GDM1 (cell line): ENCODE measurements around the gene EPB41.
"Not testable (repeated sequence)": the region's sequence is repeated elsewhere in the genome, so short reads cannot be mapped to it uniquely, and the experiment has no call there.

ENCODE experiments used
- DNase-seq: peaks from one replicate; lab custom pipeline; 2025; lab: John Stamatoyannopoulos, UW

The EPB41 gene

GRCh38 chr1:29052941-29053340, 138.6 kb downstream of the EPB41 start:
- DNase-seq, result no peak

DNA sequence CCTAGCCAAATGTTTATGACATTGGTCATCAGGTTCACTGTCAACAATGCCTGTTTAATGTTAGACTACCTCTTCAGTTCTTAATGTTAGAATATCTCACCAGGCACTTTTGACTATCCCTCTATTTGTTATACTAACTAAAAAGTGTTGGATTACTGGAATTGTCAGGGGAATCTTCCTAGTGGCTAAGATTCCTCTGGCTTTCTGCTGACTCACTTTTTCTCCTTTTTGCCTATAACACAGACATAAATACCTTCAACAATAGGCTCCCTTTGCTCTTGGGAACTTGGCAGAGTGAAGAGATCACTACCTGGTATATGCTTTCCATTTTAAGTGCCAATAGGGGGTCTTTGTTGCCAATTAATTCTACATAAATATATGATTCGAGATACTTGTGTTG, 140.8 kb downstream of the EPB41 start:
- no peak for DNase-seq

- DNase-seq, result no peak
These were observed 141.9 kb downstream of the EPB41 start for GRCh38 chr1:29056256-29056655.

DNA sequence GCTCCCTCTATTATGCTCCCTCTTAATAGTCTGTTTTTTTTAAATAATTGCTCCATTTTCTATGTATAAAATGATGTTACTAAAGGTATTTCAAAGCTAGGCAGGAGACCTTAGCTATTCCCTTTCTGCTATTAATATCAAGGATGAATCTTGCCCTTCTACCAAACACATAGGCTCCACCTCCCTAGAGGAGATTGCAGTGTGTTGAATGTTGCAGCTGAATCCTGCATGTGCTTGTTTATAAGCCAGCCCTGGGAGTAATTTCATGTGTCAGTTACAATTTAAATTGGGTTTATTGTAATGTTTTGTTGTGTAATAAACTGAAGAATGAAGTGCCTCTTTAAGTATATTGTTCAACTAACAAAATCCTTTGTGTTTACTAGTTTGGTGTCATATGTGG, 143.3 kb downstream of the EPB41 start:
- DNase-seq, result no peak

- no peak for DNase-seq
These were observed 148.0 kb downstream of the EPB41 start for GRCh38 chr1:29062157-29062942.

- no peak for DNase-seq
These were observed 149.7 kb downstream of the EPB41 start for GRCh38 chr1:29064064-29064463.

DNA sequence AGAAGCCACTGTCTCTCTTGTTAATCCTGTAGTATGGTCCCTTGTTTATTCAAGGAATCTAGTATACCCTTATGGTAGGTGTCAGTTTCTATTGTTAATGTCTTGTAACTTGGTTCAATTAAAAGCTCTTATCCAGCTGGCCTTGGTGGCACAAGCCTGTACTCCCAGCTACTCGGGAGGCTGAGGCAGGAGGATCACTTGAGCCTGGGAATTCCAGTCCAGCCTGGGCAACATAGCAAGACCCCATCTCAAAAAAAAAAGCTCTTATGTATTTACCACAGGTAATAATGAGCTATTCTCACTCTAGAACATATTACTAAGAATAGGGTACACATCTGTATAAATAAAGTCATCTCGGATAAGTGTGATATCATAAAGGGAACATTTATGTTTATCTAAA, 162.8 kb downstream of the EPB41 start:
- no peak for DNase-seq

DNA sequence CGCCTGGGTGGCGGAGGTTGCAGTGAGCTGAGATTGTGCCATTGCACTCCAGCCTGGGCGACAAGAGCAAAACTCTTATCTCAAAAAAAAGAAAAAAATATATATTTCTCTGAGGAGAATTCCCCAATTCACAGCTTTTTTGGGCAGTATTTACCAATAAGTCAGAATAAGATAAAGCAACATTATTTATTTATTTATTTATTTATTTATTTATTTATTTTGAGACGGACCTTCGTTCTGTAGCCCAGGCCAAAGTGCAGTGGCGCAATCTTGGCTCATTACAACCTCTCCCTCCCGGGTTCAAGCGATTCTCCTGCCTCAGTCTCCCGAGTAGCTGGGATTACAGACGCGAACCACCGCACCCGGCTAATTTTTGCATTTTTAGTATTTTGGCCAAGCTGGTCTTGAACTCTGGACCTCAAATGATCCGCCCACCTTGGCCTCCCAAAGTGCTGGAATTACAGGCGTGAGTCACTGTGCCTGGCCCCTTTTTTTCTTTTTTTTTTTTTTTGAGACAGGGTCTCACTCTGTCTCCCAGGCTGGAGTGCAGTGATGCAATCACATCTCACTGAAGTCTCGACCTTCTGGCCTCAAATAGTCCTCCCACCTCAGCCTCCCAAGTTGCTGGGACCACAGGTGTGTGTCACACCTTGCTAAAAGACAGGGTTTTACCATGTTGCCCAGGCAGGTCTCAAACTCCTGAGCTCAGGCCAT, 165.7 kb downstream of the EPB41 start:
- not testable (repeated sequence) for DNase-seq

GRCh38 chr1:29081201-29081600, 166.8 kb downstream of the EPB41 start:
- no peak for DNase-seq

DNA sequence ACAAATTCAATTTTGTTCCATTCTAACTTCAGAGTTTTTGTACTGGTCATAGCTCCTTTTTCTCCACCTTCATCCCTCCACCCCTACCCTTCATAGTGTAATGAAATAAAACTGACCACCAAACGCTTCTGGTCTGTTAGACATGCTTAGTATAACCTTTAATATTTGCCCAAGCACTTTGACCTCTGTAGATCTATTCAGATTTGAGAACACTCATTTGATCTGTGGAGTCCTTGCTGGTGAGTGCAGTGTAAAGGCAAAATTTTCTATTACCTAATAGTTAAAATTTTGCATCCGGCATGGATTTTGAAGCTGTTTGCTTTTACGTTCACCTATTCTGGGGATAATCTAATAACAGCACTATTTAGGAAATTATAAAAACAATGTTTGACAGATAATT, 168.2 kb downstream of the EPB41 start:
- no peak for DNase-seq

DNA sequence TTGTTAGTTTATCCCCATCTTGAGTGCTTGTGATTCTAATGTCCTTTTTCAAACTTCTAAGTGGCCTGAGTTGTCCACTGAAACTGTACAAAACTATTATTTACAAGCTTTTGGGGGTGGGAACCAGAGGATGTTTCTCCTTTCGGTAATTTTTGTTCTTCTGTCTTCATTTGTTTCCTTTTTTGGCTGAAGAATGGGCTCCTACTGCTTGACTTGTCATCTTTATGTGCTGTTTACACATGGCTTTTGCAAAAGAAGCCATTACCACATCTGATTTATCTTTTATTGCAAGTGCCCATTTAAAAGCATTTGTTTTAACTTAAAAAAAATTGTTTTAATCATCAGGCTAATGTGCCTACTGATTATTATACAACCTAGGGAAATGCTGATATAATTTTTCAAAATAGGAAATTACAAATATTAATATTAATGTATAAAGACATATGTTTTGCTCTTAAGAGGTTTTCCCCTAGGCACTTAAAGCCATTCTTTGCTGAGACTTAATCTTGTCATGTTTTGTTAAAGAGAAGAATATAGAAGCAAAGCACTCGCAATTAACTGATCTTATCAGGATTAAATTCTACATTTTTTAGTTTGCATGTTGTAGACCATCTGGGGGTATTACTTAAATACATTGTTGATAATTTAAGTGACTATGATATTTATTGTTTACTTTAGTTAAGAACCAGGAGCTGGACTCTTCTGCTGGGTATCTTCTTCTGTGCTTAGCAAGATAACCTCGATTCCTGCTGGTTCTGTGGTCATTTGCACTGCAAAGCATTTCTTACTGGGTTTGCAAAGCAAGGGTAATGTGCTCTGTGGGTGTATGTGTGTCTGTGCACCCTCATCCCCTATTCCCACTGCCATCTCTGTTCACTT, 169.2 kb downstream of the EPB41 start:
- no peak for DNase-seq

DNA sequence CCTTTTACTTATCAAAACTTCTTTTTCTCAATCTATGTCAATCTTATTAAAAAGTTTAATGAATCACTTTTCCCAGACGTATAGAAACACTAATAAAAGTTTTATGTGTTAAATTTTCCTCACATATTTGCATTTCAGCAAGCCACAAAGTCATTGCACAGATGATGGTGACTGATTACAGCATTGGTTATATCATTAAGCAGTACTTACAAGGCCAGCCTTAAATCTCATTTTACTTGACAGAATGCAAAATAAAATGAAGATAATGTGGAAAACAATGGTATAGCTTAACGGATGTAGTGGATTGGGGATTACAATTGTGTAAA, 169.8 kb downstream of the EPB41 start:
- DNase-seq, result no peak

DNA sequence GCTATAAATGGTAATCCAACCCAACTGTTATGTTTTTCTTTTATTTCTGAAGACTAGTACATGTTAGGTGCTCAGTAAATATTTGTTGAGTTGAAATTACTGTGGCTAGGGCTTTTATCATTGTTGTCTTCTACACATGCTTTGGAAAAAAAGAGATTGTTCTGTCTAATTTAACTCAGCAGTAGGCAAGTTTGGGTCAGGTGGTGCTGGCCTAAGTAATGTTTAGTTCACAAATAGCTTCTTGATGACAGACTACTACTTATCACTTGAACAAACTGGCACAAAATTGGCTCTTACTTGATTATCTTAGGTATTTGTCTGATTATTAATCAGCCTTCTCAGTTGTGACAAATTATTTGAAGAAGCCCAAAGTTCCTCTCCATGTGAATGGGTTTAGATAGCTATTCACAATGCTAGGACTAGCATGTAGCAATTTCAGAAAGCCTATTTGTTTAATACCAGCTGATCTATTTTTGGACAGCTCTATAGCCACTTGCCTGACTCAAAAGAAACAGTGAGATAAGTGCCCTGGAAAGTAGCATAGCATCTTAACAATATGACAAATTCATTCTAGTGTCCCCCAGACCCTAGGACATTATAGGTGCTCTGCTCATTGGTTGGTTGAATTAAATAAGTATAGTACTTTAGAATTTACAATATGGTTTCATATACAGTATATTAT, 176.7 kb downstream of the EPB41 start:
- DNase-seq, result no peak

DNA sequence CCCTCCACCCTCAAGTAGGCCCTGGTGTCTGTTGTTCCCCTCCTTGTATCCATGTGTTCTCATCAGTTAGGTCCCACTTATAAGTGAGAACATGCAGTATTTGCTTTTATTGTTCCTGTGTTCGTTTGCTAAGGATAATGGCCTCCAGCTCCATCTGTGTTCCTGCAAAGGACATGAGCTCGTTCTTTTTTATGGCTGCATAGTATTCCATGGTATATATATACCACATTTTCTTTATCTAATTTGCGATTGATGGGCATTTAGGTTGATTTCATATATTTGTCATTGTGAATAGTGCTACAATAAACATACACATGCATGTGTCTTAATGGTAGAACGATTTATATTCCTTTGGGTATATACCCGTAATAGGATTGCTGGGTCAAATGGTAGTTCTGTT, 178.3 kb downstream of the EPB41 start:
- DNase-seq, result not testable (repeated sequence)

DNA sequence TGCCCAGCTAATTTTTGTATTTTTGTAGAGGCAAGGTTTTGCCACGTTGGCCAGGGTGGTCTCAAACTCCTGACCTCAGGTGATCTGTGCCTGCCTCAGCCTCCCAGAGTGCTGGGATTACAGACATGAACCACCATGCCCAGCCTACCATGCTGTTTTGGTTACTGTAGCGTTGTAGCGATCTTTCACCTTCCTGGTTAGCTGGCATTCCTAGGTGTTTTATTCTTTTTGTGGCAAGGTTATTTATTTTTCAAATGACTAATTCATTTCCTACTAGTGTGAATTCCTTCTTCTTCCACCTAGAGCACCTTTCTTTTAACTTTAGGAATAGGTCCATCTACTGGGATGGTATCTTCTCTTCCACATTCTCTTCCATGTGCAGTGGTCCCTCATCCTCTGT, 180.1 kb downstream of the EPB41 start:
- DNase-seq, result no peak

DNA sequence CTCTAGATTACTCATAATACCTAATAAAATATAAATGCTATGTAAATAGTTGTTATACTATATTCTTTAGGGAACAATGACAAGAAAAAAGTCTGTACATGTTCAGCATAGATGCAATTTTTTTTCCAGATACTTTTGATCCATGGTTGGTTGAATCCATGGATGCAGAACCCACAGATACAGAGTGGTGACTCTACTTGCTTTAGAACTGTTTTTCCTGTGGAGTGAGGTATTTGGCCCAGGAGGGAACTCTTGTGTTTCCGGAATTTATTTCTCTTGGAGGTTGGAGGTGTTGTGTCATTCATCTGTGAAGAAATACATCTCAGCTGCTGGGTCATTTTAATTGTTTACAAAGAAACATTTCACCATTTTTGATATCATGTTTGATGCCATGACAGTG, 180.6 kb downstream of the EPB41 start:
- no peak for DNase-seq

- no peak for DNase-seq
These were observed 182.0 kb downstream of the EPB41 start for GRCh38 chr1:29096231-29096886.

DNA sequence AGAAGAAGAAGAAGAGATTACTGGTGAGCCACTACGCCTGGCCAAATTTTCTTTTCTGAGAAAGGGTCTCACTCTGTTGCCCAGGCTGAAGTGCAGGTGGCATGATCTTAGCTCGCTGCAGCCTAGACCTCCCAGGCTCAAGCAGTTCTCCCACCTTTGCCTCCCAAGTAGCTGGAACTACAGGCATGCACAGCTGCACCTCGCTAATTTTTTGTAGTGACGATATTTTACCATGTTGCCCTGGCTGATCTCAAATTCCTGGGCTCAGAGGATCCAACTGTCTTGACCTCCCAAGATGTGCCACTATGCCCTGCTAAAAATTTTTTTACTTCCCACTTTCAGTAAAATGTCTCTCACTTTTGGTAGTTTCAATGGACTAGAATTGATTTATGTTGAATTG, 184.9 kb downstream of the EPB41 start:
- no peak for DNase-seq

- no peak for DNase-seq
These were observed 186.1 kb downstream of the EPB41 start for GRCh38 chr1:29100487-29100886.

DNA sequence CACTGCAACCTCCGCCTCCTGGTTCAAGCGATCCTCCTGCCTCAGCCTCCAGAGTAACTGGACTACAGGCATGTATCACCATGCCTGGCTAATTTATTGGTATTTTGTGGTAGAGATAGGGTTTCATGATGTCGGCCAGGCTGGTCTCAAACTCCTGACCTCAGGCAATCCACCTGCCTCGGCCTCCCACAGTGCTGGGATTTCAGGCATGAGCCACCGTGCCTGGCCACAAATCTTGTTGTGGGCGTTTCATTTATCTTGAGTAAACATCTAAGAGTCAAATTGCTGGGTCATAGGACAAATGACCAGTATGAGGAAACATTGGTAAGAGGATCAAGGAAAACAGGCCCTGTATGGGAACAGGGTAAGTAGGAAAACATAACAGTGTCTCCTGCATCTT, 191.5 kb downstream of the EPB41 start:
- DNase-seq, result no peak

- DNase-seq, result not testable (repeated sequence)
These were observed 193.7 kb downstream of the EPB41 start for GRCh38 chr1:29108041-29108440.
